ENCODE results near the gene TBXAS1.

TBXAS1 gene

DNA sequence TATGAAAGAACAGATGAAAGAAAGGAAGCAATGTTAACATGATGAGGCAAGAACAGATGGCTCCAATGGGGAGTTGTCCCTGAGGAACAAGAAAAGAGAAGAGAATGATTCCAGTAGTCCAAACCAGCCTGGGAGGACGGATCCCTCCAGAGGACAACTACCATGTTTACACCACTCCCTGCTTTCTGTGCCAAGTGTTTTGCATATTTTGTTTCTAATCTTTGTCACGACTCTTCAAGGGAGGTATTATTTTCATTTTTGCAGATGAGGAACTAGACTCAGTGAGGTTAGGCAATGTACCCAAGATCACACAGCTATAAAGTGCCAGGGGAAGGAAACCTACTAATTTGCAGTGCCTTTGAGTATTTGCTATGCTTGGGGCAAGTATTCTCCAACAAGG lies 117.5 kb downstream of the TBXAS1 start:
- ChIA-PET CTCF (no interaction called here), POLR2A (no interaction called here)
- TF ChIP-seq, protein P1, sequence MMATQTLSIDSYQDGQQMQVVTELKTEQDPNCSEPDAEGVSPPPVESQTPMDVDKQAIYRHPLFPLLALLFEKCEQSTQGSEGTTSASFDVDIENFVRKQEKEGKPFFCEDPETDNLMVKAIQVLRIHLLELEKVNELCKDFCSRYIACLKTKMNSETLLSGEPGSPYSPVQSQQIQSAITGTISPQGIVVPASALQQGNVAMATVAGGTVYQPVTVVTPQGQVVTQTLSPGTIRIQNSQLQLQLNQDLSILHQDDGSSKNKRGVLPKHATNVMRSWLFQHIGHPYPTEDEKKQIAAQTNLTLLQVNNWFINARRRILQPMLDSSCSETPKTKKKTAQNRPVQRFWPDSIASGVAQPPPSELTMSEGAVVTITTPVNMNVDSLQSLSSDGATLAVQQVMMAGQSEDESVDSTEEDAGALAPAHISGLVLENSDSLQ (IDR thresholded peaks at IDR 0.05) = no peak
- TF ChIP-seq NFRKB (IDR thresholded peaks at IDR 0.05) (no peak), FOXA1 (IDR thresholded peaks at IDR 0.05) (no peak), TARDBP (IDR thresholded peaks at IDR 0.05) (no peak), L3MBTL2 (conservative IDR thresholded peaks at IDR 0.05) (no peak), FOXM1 (IDR thresholded peaks at IDR 0.05; ENCODE audit: borderline replicate concordance) (no peak), SP1 (IDR thresholded peaks at IDR 0.05) (no peak), BHLHE40 (IDR thresholded peaks at IDR 0.05; ENCODE audit: borderline replicate concordance) (no peak), ELF4 (IDR thresholded peaks at IDR 0.05) (no peak), HDGF (IDR thresholded peaks at IDR 0.05; ENCODE audit: borderline replicate concordance) (no peak), ARNT (IDR thresholded peaks at IDR 0.05) (no peak), FOXK2 (IDR thresholded peaks at IDR 0.05) (no peak), CTBP1 (IDR thresholded peaks at IDR 0.05; ENCODE audit: borderline replicate concordance) (no peak), LEF1 (IDR thresholded peaks at IDR 0.05; ENCODE audit: borderline replicate concordance) (no peak), ZNF384 (IDR thresholded peaks at IDR 0.05) (no peak), SUZ12 (IDR thresholded peaks at IDR 0.05) (no peak)
- DNase-seq (ENCODE audit: extremely low spot score) = no peak

DNA sequence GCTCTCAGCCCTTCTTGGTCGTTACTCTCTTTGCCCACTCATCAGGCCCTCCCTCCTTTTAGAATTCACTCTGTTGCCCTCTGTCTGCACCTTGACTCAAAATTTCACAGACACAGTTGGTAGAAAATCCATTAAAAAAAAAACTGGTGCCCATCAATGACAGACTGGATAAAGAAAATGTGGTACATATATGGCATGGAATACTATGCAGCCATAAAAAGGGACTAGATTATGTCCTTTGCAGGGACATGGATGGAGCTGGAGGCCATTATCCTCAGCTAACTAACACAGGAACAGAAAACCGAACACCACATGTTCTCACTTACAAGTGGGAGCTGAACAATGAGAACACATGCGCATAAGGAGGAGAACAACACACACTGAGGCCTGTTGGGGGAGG lies 118.0 kb downstream of the TBXAS1 start:
- CTCF ChIA-PET = no interaction called here
- TF ChIP-seq BHLHE40 (IDR thresholded peaks at IDR 0.05; ENCODE audit: borderline replicate concordance) (no peak), L3MBTL2 (conservative IDR thresholded peaks at IDR 0.05) (no peak), SUZ12 (IDR thresholded peaks at IDR 0.05) (no peak), ELF4 (IDR thresholded peaks at IDR 0.05) (no peak), NFRKB (IDR thresholded peaks at IDR 0.05) (no peak)

DNA sequence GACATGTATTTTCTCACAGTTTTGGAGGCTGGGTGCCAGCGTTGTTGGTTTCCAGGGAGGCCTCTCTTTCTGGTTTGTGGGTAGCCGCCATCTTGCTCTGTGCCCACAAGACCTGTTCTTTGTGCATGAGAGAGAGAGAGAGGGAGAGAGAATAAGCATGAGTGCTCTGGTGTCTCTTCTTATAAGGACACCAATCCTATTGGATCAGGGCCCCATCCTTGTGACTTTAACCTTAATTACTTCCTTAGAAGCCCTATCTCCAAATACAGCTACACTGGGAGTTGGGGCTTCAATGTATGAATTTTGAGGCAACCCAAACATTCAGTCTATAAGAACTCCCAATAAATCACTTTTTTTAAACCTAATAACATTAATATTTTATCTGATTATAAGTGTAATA lies 119.1 kb downstream of the TBXAS1 start:
- DNase-seq (ENCODE audit: extremely low spot score) = no peak
- ChIA-PET CTCF (no interaction called here), POLR2A (no interaction called here)
- TF ChIP-seq FOXA1 (IDR thresholded peaks at IDR 0.05) = no peak
- TF ChIP-seq SUZ12 (IDR thresholded peaks at IDR 0.05) = no peak
- TF ChIP-seq ARNT (IDR thresholded peaks at IDR 0.05) = no peak
- TF ChIP-seq L3MBTL2 (conservative IDR thresholded peaks at IDR 0.05) = no peak
- no peak for TF ChIP-seq NFRKB (IDR thresholded peaks at IDR 0.05)
- TF ChIP-seq, protein P1 (IDR thresholded peaks at IDR 0.05) = no peak
- TF ChIP-seq FOXK2 (IDR thresholded peaks at IDR 0.05) = no peak
- TF ChIP-seq HDGF (IDR thresholded peaks at IDR 0.05; ENCODE audit: borderline replicate concordance) = no peak
- no peak for TF ChIP-seq LEF1 (IDR thresholded peaks at IDR 0.05; ENCODE audit: borderline replicate concordance)
- TF ChIP-seq ELF4 (IDR thresholded peaks at IDR 0.05) = no peak

More for the DNA sequence above, 118.0 kb downstream of the TBXAS1 start:
- DNase-seq (ENCODE audit: extremely low spot score) = no peak
- POLR2A ChIA-PET = no interaction called here

DNA sequence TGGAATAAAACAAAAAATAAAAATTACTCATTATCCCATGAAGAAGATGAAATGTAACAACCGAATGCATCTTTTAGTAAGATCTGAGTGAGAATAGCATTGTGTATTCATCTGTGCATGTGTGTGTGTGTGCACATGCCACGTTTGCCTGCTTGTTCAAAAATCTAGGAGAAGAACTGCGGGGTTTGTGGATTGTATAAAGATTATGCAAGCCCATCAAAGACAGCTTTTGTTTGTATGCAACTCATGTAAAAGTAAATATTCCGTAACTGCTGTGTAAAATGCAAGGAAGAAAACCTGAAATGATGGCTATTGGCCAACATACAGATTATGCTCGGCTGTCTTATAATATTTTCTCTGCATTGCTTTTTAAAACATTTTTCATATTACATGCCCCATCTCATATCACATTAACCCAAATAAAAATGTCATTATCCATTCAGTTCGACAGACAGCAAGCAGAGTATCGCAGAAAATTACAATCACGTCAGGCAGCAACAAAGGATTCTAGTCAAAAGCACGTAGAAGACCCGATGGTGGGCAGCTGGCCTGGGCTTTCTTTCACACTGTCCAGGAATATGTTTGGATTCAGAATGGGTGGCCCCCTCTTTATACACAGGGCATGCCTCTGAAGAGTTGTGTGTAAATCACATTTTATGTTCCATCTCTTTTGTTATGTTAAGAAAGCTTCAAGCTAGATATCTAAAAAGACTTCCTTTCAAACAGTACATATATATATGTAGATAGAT lies 119.7 kb downstream of the TBXAS1 start:
- TF ChIP-seq, protein P1 (IDR thresholded peaks at IDR 0.05) = no peak
- TF ChIP-seq BHLHE40 (IDR thresholded peaks at IDR 0.05; ENCODE audit: borderline replicate concordance) = no peak
- no peak for TF ChIP-seq TARDBP (IDR thresholded peaks at IDR 0.05)
- no peak for TF ChIP-seq NFRKB (IDR thresholded peaks at IDR 0.05)
- TF ChIP-seq SP1 (IDR thresholded peaks at IDR 0.05) = no peak
- no peak for TF ChIP-seq LEF1 (IDR thresholded peaks at IDR 0.05; ENCODE audit: borderline replicate concordance)
- no peak for TF ChIP-seq CTBP1 (IDR thresholded peaks at IDR 0.05; ENCODE audit: borderline replicate concordance)
- TF ChIP-seq FOXA1 (IDR thresholded peaks at IDR 0.05) = no peak
- TF ChIP-seq FOXM1 (IDR thresholded peaks at IDR 0.05; ENCODE audit: borderline replicate concordance) = no peak
- TF ChIP-seq ZNF384 (IDR thresholded peaks at IDR 0.05) = no peak
- CTCF ChIA-PET = interaction anchor here (0.7 kb wide), 1 partner anchor 710 kb away, joined by 3 read pairs; no protein-coding TSS in a partner anchor
- POLR2A ChIA-PET = no interaction called here
- DNase-seq (ENCODE audit: extremely low spot score) = no peak

DNA sequence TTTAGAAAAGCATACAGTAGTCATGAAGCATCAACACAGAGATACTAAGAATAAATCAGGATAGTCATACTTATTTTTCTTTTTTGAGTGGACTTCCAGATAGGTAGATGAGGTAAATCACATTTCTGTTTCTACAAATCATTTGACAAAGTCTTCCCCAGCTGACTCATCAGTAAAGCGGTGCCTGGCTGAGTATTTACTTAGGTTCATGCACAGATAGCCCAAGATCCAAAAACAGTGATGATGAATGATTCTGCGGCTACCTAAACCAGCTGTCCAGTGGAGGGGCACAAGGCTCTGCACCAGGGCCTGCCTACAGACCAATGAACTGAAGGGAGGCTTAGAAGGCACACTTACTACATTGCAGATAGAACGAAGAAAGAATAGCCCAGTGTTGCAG lies 120.6 kb downstream of the TBXAS1 start:
- no peak for DNase-seq (ENCODE audit: extremely low spot score)
- ChIA-PET POLR2A (no interaction called here), CTCF (no interaction called here)
- no peak for TF ChIP-seq CTBP1 (IDR thresholded peaks at IDR 0.05; ENCODE audit: borderline replicate concordance)
- TF ChIP-seq, protein P1 (IDR thresholded peaks at IDR 0.05) = no peak
- TF ChIP-seq LEF1 (IDR thresholded peaks at IDR 0.05; ENCODE audit: borderline replicate concordance) = no peak
- no peak for TF ChIP-seq NFRKB (IDR thresholded peaks at IDR 0.05)

DNA sequence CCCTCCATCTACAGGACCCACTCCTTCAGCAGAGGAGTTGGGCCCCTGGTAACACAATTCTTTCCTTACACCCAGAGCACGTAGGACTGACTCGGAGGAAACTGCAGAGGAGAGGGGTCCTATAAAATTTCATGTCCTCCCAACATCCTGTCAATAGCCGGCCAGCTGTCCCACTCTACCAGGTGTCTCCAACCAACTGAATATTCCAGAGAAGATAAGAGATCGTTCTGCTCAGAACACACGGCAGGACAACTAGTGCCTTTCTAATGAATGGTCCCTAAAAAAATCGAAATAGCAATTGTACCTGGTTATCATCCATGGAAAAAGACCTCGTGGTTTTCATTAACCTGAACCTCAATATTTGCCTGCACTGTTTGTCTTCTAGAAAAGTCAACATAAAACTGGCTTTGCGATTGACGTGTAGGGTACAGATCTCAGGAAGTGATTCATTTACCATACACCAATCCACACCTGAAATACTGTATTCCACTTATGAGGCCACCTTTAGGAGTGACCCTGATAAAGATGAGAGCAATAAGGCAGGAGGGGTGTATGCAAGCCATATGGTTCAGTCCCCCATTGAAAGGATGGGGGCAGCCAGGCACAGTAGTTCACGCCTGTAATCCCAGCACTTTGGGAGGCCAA lies 121.9 kb downstream of the TBXAS1 start:
- POLR2A ChIA-PET = no interaction called here
- no peak for TF ChIP-seq HDGF (IDR thresholded peaks at IDR 0.05; ENCODE audit: borderline replicate concordance)
- no peak for TF ChIP-seq NFRKB (IDR thresholded peaks at IDR 0.05)
- TF ChIP-seq BHLHE40 (IDR thresholded peaks at IDR 0.05; ENCODE audit: borderline replicate concordance) = no peak
- no peak for TF ChIP-seq CTBP1 (IDR thresholded peaks at IDR 0.05; ENCODE audit: borderline replicate concordance)
- TF ChIP-seq LEF1 (IDR thresholded peaks at IDR 0.05; ENCODE audit: borderline replicate concordance) = no peak
- no peak for TF ChIP-seq SUZ12 (IDR thresholded peaks at IDR 0.05)
- no peak for TF ChIP-seq FOXK2 (IDR thresholded peaks at IDR 0.05)
- TF ChIP-seq ELF4 (IDR thresholded peaks at IDR 0.05) = no peak
- no peak for TF ChIP-seq ARNT (IDR thresholded peaks at IDR 0.05)
- TF ChIP-seq, protein P1 (IDR thresholded peaks at IDR 0.05) = no peak
- TF ChIP-seq SP1 (IDR thresholded peaks at IDR 0.05) = no peak
- TF ChIP-seq FOXA1 (IDR thresholded peaks at IDR 0.05) = no peak
- DNase-seq (ENCODE audit: extremely low spot score) = no peak
- CTCF ChIA-PET = no interaction called here

All from HEK293T (cell line).